KMS-11 (cell line): Measurements from ENCODE around the gene NFIL3.
"Not testable (repeated sequence)": the region's sequence is repeated elsewhere in the genome, so short reads cannot be mapped to it uniquely, and the experiment has no call there.

Experiments
- H2AFZ ChIP-seq: fragments of 200-600 bp; sonication (generic); 2 replicates; pipeline ENCODE4 v1.6.1; 2016; ENCODE audit warnings: antibody characterized with exemption, mixed run types, low read depth
- H3K27ac ChIP-seq: fragments of 200-600 bp; sonication (generic); 2 replicates; pipeline ENCODE4 v1.6.1; 2016; ENCODE audit warnings: mild to moderate bottlenecking, mixed run types
- H3K27me3 ChIP-seq: fragments of 200-600 bp; sonication (generic); 2 replicates; pipeline ENCODE4 v1.6.1; 2017; ENCODE audit warnings: mild to moderate bottlenecking, low read depth, mixed run types, moderate library complexity; ENCODE audit not compliant: insufficient read depth
- H3K36me3 ChIP-seq: fragments of 200-600 bp; sonication (generic); 2 replicates; pipeline ENCODE4 v1.6.1; 2017; ENCODE audit warnings: mild to moderate bottlenecking, mixed run types; ENCODE audit not compliant: insufficient read depth
- H3K4me1 ChIP-seq: fragments of 200-600 bp; sonication (generic); 2 replicates; pipeline ENCODE4 v1.6.1; 2016; ENCODE audit warnings: mild to moderate bottlenecking, low read depth, mixed run types; ENCODE audit not compliant: poor library complexity, severe bottlenecking
- H3K4me2 ChIP-seq: fragments of 200-600 bp; sonication (generic); 2 replicates; pipeline ENCODE4 v1.7.0; 2016; ENCODE audit warnings: mild to moderate bottlenecking, mixed run types
- H3K4me3 ChIP-seq: fragments of 200-600 bp; sonication (generic); IDR thresholded peaks from 2 replicates; pipeline ENCODE4 v1.6.1; 2017; ENCODE audit warnings: low read depth, low read length, mixed read lengths; ENCODE audit not compliant: insufficient read depth
- H3K79me2 ChIP-seq: fragments of 200-600 bp; sonication (generic); 2 replicates; pipeline ENCODE4 v1.6.1; 2016; ENCODE audit warnings: low read depth, mixed run types; ENCODE audit not compliant: insufficient read depth
- H3K9ac ChIP-seq: fragments of 200-600 bp; sonication (generic); 2 replicates; pipeline ENCODE4 v1.6.1; 2016; ENCODE audit warnings: mild to moderate bottlenecking, mixed run types
- H4K20me1 ChIP-seq: fragments of 200-600 bp; sonication (generic); 2 replicates; pipeline ENCODE4 v1.6.1; 2016; ENCODE audit warnings: mild to moderate bottlenecking, mixed run types; ENCODE audit not compliant: insufficient read depth
- CTCF ChIP-seq: fragments of 200-600 bp; sonication (generic); conservative IDR thresholded peaks from 2 replicates; pipeline ENCODE4 v1.6.1; 2017; ENCODE audit warnings: low read depth, mild to moderate bottlenecking, antibody characterized with exemption, low read length, moderate library complexity, mixed read lengths

Gene NFIL3

GRCh38 chr9:91374939-91375338 lies 48.7 kb downstream of the NFIL3 start:
- no peak overlapping the region for H2AFZ ChIP-seq
- H3K36me3 ChIP-seq: no peaks in the 10 kb centered on the region
- peaks cover 8% of the 10 kb centered on the region for H3K4me1 ChIP-seq
- no peaks in the 10 kb centered on the region for H3K79me2 ChIP-seq
- no peak overlapping the region for H3K27ac ChIP-seq
- H4K20me1 ChIP-seq: no peaks in the 10 kb centered on the region
- H3K9ac ChIP-seq: no peak overlapping the region
- TF ChIP-seq CTCF: no peak
- H3K27me3 ChIP-seq: no peaks in the 10 kb centered on the region
- no peak overlapping the region for H3K4me2 ChIP-seq
- no peak overlapping the region for H3K4me3 ChIP-seq

- Histone ChIP-seq H3K36me3 (no peaks in the 10 kb centered on the region), H3K4me3 (no peak overlapping the region), H2AFZ (no peak overlapping the region), H3K4me2 (no peak overlapping the region), H3K27ac (no peak overlapping the region), H3K79me2 (no peaks in the 10 kb centered on the region), H4K20me1 (no peaks in the 10 kb centered on the region), H3K27me3 (no peaks in the 10 kb centered on the region), H3K9ac (no peak overlapping the region), H3K4me1 (peaks cover 8% of the 10 kb centered on the region)
- no peak for TF ChIP-seq CTCF
Observed at GRCh38 chr9:91371894-91372293, 51.7 kb downstream of the NFIL3 start.

- H3K36me3 ChIP-seq, H3K4me3 ChIP-seq, H3K4me1 ChIP-seq, H2AFZ ChIP-seq, H4K20me1 ChIP-seq, H3K27me3 ChIP-seq, H3K9ac ChIP-seq, H3K79me2 ChIP-seq, H3K4me2 ChIP-seq, H3K27ac ChIP-seq: not testable (repeated sequence)
Observed at GRCh38 chr9:91370006-91370405, 53.6 kb downstream of the NFIL3 start.

GRCh38 chr9:91364702-91365101 lies 58.9 kb downstream of the NFIL3 start:
- no peak overlapping the region for H3K4me2 ChIP-seq
- no peak overlapping the region for H3K4me3 ChIP-seq
- no peak for TF ChIP-seq CTCF
- no peak overlapping the region for H3K9ac ChIP-seq
- H3K27ac ChIP-seq: no peak overlapping the region
- H2AFZ ChIP-seq: no peak overlapping the region
- no peaks in the 10 kb centered on the region for H4K20me1 ChIP-seq
- H3K36me3 ChIP-seq: no peaks in the 10 kb centered on the region
- H3K79me2 ChIP-seq: peaks cover 16% of the 10 kb centered on the region
- peaks cover 19% of the 10 kb centered on the region for H3K4me1 ChIP-seq
- no peaks in the 10 kb centered on the region for H3K27me3 ChIP-seq

- H3K4me3 ChIP-seq: no peak overlapping the region
- no peaks in the 10 kb centered on the region for H3K36me3 ChIP-seq
- no peaks in the 10 kb centered on the region for H4K20me1 ChIP-seq
- no peak overlapping the region for H3K27ac ChIP-seq
- no peaks in the 10 kb centered on the region for H3K27me3 ChIP-seq
- H3K79me2 ChIP-seq: peaks cover 23% of the 10 kb centered on the region
- no peak overlapping the region for H3K9ac ChIP-seq
- H3K4me2 ChIP-seq: no peak overlapping the region
- peaks cover 26% of the 10 kb centered on the region for H3K4me1 ChIP-seq
- H2AFZ ChIP-seq: no peak overlapping the region
- no peak for TF ChIP-seq CTCF
Observed at GRCh38 chr9:91364005-91364404, 59.6 kb downstream of the NFIL3 start.
